ENCODE data around the gene GID8. TPM values are rescaled to one million over a fixed set of nuclear protein-coding genes. Genes with fewer than 3 reads are reported as not detected.

GID8 gene
- total RNA-seq, 1 experiment from 2014 or later = 64.3 TPM

GRCh38 chr20:62889871-62890270, 48.1 kb upstream of the GID8 start:
- Mint-ChIP-seq H3K36me3 (ENCODE audit: insufficient read depth, unreplicated experiment) (peaks cover 83% of the 10 kb centered on the region), H3K27ac (ENCODE audit: unreplicated experiment) (no peak overlapping the region), H3K27me3 (ENCODE audit: unreplicated experiment) (no peaks in the 10 kb centered on the region), H3K4me1 (ENCODE audit: low read depth, unreplicated experiment) (no peaks in the 10 kb centered on the region), H3K9me3 (ENCODE audit: low read depth, unreplicated experiment) (no peaks in the 10 kb centered on the region), H3K4me3 (ENCODE audit: low read depth, unreplicated experiment) (no peak overlapping the region)
- no peak for TF ChIP-seq CTCF (IDR thresholded peaks at IDR 0.05; ENCODE audit: unreplicated experiment)
- CTCF ChIA-PET = no interaction called here
- no TSS peak for BruUV-seq (replicated peaks)
- no peak for DNase-seq
- intact Hi-C loops (cut with micrococcal nuclease; ENCODE audit: unreplicated experiment) = no loop called here

GRCh38 chr20:62890444-62890843, 47.5 kb upstream of the GID8 start:
- no peak for TF ChIP-seq CTCF (IDR thresholded peaks at IDR 0.05; ENCODE audit: unreplicated experiment)
- no peak for DNase-seq
- BruUV-seq (replicated peaks) = no TSS peak
- CTCF ChIA-PET = interaction anchor here (0.6 kb wide), 1 partner anchor 68 kb away, joined by 4 read pairs; no protein-coding TSS in a partner anchor
- H3K36me3 Mint-ChIP-seq (ENCODE audit: insufficient read depth, unreplicated experiment) = peaks cover 85% of the 10 kb centered on the region
- no peaks in the 10 kb centered on the region for H3K9me3 Mint-ChIP-seq (ENCODE audit: low read depth, unreplicated experiment)
- no peaks in the 10 kb centered on the region for H3K27me3 Mint-ChIP-seq (ENCODE audit: unreplicated experiment)
- no peaks in the 10 kb centered on the region for H3K4me1 Mint-ChIP-seq (ENCODE audit: low read depth, unreplicated experiment)
- intact Hi-C loops (cut with micrococcal nuclease; ENCODE audit: unreplicated experiment) = no loop called here
- H3K4me3 Mint-ChIP-seq (ENCODE audit: low read depth, unreplicated experiment) = no peak overlapping the region
- no peak overlapping the region for H3K27ac Mint-ChIP-seq (ENCODE audit: unreplicated experiment)

GRCh38 chr20:62891111-62891510, 46.8 kb upstream of the GID8 start:
- no peak for TF ChIP-seq CTCF (IDR thresholded peaks at IDR 0.05; ENCODE audit: unreplicated experiment)
- intact Hi-C loops (cut with micrococcal nuclease; ENCODE audit: unreplicated experiment) = no loop called here
- no peak for DNase-seq
- CTCF ChIA-PET = interaction anchor here (0.6 kb wide), 1 partner anchor 68 kb away, joined by 4 read pairs; no protein-coding TSS in a partner anchor
- no peak overlapping the region for H3K4me3 Mint-ChIP-seq (ENCODE audit: low read depth, unreplicated experiment)
- H3K9me3 Mint-ChIP-seq (ENCODE audit: low read depth, unreplicated experiment) = no peaks in the 10 kb centered on the region
- H3K27ac Mint-ChIP-seq (ENCODE audit: unreplicated experiment) = no peak overlapping the region
- H3K4me1 Mint-ChIP-seq (ENCODE audit: low read depth, unreplicated experiment) = no peaks in the 10 kb centered on the region
- H3K36me3 Mint-ChIP-seq (ENCODE audit: insufficient read depth, unreplicated experiment) = peaks cover 86% of the 10 kb centered on the region
- no TSS peak for BruUV-seq (replicated peaks)
- no peaks in the 10 kb centered on the region for H3K27me3 Mint-ChIP-seq (ENCODE audit: unreplicated experiment)

GRCh38 chr20:62892348-62893304, 45.3 kb upstream of the GID8 start:
- intact Hi-C loops (cut with micrococcal nuclease; ENCODE audit: unreplicated experiment) = no loop called here
- no peak overlapping the region for H3K4me3 Mint-ChIP-seq (ENCODE audit: low read depth, unreplicated experiment)
- DNase-seq = no peak
- H3K9me3 Mint-ChIP-seq (ENCODE audit: low read depth, unreplicated experiment) = no peaks in the 10 kb centered on the region
- CTCF ChIA-PET = interaction anchor here (1.3 kb wide), 1 partner anchor 17 kb away, joined by 3 read pairs; no protein-coding TSS in a partner anchor
- TF ChIP-seq CTCF (IDR thresholded peaks at IDR 0.05; ENCODE audit: unreplicated experiment) = no peak
- BruUV-seq (replicated peaks) = no TSS peak
- H3K27ac Mint-ChIP-seq (ENCODE audit: unreplicated experiment) = no peak overlapping the region
- no peaks in the 10 kb centered on the region for H3K4me1 Mint-ChIP-seq (ENCODE audit: low read depth, unreplicated experiment)
- H3K36me3 Mint-ChIP-seq (ENCODE audit: insufficient read depth, unreplicated experiment) = peaks cover 87% of the 10 kb centered on the region
- no peaks in the 10 kb centered on the region for H3K27me3 Mint-ChIP-seq (ENCODE audit: unreplicated experiment)

Data from Calu3 (cell line).